ENCODE measurements around the gene JMJD6. TPM values are rescaled to one million over a fixed set of nuclear protein-coding genes. Genes with fewer than 3 reads are reported as not detected.
A peak's percentile ranks its signal among the peaks of the same experiment; 100 is the strongest.

Gene JMJD6
- total RNA-seq, 1 donor from 2014 or later: 25.8 TPM

DNA sequence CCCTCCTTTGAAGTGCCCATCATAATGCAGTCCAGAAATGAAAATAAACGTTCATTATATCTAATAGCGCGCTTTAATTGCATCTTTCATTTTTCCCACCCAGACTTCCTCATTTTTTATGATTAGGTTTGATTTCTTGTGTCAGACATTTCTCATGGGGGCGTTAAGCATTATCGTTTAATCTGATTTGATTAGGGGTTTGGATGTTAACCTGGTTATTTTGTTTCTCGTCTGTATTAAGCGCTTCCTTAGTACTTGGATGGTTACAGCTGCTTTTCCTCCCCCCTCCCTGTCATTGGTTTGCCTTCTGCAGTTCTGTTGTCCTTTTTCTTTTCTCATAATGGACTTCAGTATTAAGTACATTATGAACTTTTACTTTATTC lies 12.1 kb upstream of the JMJD6 start:
- no peak for DNase-seq (ENCODE audit: low read depth)
- TF ChIP-seq, protein P1, sequence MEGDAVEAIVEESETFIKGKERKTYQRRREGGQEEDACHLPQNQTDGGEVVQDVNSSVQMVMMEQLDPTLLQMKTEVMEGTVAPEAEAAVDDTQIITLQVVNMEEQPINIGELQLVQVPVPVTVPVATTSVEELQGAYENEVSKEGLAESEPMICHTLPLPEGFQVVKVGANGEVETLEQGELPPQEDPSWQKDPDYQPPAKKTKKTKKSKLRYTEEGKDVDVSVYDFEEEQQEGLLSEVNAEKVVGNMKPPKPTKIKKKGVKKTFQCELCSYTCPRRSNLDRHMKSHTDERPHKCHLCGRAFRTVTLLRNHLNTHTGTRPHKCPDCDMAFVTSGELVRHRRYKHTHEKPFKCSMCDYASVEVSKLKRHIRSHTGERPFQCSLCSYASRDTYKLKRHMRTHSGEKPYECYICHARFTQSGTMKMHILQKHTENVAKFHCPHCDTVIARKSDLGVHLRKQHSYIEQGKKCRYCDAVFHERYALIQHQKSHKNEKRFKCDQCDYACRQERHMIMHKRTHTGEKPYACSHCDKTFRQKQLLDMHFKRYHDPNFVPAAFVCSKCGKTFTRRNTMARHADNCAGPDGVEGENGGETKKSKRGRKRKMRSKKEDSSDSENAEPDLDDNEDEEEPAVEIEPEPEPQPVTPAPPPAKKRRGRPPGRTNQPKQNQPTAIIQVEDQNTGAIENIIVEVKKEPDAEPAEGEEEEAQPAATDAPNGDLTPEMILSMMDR (IDR thresholded peaks at IDR 0.05; ENCODE audit: insufficient read depth, low read length, poor library complexity, severe bottlenecking): no peak
- Histone ChIP-seq H3K27me3 (ENCODE audit: control insufficient read depth, insufficient read depth, low read length) (no peaks in the 10 kb centered on the region), H3K4me3 (ENCODE audit: low read depth, low read length) (peak overlapping the region; percentile 63), H3K36me3 (ENCODE audit: control insufficient read depth, insufficient read depth, low read length) (peaks cover 1% of the 10 kb centered on the region)

DNA sequence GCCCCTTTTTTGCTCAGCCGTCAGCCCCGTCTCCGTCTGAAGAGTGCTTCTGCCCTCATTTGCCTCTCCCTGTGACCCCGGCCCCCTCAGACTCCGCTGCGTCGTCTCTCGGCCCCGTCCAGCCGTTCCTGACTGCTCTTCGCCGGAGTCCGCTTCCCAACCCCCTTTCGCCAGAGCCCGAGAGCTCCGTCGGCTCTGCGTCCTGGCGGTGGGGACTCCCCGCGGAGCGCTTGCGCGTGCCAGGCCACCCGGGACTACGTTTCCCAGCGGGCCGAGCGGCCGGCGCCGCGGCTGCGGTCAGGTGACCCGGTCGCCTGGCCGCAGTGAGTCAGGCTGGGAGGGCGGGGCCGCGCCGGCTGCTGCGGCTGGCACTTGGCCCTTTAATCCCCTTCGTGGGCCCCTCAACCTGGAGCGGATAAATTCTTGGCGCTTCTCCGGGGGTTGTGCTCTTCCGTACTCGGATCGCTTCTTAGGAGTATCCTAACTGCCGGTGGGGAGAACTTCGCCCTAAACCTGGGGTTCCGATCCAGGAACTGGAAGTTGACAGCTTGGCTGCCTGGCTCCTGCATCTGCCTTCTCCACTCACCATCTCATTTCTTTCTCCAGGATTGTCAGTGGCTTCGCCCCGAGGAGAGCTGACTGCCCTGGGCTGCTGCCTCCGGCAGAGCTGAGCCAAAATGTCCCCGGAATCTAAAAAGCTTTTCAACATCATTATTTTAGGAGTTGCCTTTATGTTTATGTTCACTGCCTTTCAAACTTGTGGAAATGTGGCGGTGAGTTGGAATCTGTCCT lies 11.5 kb upstream of the JMJD6 start, which contains the start of gene MFSD11:
Gene MFSD11, plus strand, starts transcription at position 444 of the 792 bp plus-strand sequence. Its CDS starts 234 bp downstream, at position 678.
- no peak for DNase-seq (ENCODE audit: low read depth)
- Histone ChIP-seq H3K27me3 (ENCODE audit: control insufficient read depth, insufficient read depth, low read length) (no peaks in the 10 kb centered on the region), H3K36me3 (ENCODE audit: control insufficient read depth, insufficient read depth, low read length) (peaks cover 1% of the 10 kb centered on the region), H3K4me3 (ENCODE audit: low read depth, low read length) (peak within 1 kb of the TSS; percentile 95)
- TF ChIP-seq, protein P1 (IDR thresholded peaks at IDR 0.05; ENCODE audit: insufficient read depth, low read length, poor library complexity, severe bottlenecking): no peak

DNA sequence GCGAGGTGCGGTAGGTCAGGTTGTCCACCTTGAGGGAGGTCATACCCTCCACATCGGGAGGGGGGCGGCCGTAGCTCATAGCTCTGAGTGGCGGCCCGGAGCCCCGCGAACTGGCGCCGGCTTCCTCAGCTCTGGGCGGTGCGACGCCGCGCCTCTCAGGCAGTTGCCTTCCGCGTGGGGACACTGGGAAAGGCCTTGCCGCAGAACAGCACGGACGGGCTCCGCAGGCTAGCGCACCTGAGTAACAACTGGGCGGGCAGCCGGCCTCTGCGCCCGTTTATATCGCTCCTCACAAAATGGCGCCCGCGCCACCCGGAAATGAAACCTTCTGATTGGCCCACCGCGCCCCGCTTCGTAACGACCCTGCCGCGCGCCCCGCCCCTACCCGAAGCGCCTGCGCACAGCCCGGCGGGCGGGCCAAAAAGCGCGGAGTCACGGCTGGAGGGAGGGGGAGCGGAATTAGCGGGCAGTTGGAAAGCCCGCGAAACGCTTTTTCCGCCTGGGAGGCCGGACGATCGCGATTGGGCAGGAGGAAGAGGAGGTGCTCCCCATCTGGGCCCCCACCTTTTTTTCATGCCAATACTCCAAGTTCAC lies 10.8 kb upstream of the JMJD6 start, which contains the start of gene SRSF2:
Gene SRSF2, minus strand, starts transcription at position 250 of the 594 bp plus-strand sequence. Its CDS starts 171 bp downstream, at position 79.
- TF ChIP-seq, protein P1 (IDR thresholded peaks at IDR 0.05; ENCODE audit: insufficient read depth, low read length, poor library complexity, severe bottlenecking): no peak
- Histone ChIP-seq H3K4me3 (ENCODE audit: low read depth, low read length) (peak within 1 kb of the TSS; percentile 95), H3K36me3 (ENCODE audit: control insufficient read depth, insufficient read depth, low read length) (peaks cover 1% of the 10 kb centered on the region), H3K27me3 (ENCODE audit: control insufficient read depth, insufficient read depth, low read length) (no peaks in the 10 kb centered on the region)
- peak; percentile 76 for DNase-seq (ENCODE audit: low read depth)

DNA sequence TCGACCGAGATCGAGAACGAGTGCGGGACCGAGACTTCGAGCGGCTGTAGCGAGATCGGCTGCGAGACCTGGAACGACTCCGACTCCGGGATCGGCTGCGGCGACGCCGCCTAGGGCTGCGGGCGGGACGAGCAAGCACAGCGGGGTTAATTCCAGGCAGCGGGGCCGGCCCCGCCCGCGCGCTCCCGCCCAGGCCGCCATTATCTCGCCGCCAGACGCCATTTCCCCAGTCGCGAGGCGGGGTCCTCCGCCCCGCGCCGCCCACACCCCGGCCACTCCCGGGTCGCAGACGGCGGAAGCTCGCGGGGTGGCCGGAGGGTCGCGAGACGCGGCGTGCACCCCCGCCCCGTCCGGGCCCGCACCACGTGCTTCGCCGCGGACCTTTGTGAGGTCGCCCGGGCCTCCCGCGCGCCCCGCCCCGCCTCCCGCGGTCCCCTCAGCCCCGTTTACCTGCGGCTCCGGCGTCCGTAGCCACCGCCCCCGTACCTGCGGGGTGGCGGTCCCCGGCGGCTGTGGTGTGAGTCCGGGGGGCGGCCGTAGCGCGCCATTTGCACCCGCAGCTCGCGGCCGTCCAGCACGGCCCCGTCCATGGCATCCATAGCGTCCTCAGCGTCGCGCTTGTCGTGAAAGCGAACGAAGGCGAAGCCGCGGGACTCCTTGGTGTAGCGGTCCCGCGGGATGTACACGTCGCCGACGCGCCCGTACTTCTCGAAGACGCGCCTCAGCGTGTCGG lies 10.1 kb upstream of the JMJD6 start:
- Histone ChIP-seq H3K27me3 (ENCODE audit: control insufficient read depth, insufficient read depth, low read length) (no peaks in the 10 kb centered on the region), H3K4me3 (ENCODE audit: low read depth, low read length) (peak overlapping the region; percentile 95), H3K36me3 (ENCODE audit: control insufficient read depth, insufficient read depth, low read length) (peaks cover 1% of the 10 kb centered on the region)
- no peak for DNase-seq (ENCODE audit: low read depth)
- TF ChIP-seq, protein P1 (IDR thresholded peaks at IDR 0.05; ENCODE audit: insufficient read depth, low read length, poor library complexity, severe bottlenecking): no peak

DNA sequence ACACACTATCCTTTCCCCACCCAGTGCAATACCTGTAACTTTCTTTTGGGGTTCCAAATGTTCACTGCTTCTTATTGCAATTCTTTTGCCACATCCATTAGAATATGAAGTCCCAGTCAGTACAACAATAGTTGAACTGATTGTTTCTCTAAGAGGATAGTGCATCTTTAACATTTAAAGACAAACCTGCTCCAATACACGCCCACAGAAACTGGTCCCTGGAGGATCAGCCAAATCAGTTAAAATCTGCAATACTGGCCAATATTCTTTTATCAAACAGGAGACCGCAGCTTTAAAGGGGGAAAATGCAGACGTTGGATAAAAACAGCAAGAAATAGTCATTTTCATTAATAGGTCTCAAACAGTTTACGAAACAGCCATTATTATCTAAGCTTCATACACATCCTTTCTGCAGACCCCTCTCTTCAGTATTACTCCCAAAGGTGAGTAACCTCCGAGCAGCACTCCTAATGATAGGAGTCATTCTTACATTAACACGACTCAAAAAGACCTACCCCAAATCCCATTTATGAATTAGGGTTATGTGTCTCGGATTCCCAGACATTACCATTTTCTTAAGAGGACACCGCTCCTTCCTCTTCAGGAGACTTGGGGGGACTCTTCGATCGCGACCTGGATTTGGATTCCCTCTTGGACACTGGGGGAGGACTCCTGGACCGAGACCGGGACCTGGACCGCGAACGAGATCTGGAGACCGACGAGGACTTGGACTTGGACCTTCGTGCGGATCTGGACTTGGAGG lies 9.4 kb upstream of the JMJD6 start:
- Histone ChIP-seq H3K36me3 (ENCODE audit: control insufficient read depth, insufficient read depth, low read length) (peaks cover 1% of the 10 kb centered on the region), H3K4me3 (ENCODE audit: low read depth, low read length) (peak overlapping the region; percentile 95), H3K27me3 (ENCODE audit: control insufficient read depth, insufficient read depth, low read length) (no peaks in the 10 kb centered on the region)
- TF ChIP-seq, protein P1 (IDR thresholded peaks at IDR 0.05; ENCODE audit: insufficient read depth, low read length, poor library complexity, severe bottlenecking): no peak
- no peak for DNase-seq (ENCODE audit: low read depth)
